Measurements from ENCODE around the gene PSTPIP1. TPM values are rescaled to one million over a fixed set of nuclear protein-coding genes. Genes with fewer than 3 reads are reported as not detected.

Gene PSTPIP1
- polyA plus RNA-seq, 1 donor from 2014 or later = not detected

DNA sequence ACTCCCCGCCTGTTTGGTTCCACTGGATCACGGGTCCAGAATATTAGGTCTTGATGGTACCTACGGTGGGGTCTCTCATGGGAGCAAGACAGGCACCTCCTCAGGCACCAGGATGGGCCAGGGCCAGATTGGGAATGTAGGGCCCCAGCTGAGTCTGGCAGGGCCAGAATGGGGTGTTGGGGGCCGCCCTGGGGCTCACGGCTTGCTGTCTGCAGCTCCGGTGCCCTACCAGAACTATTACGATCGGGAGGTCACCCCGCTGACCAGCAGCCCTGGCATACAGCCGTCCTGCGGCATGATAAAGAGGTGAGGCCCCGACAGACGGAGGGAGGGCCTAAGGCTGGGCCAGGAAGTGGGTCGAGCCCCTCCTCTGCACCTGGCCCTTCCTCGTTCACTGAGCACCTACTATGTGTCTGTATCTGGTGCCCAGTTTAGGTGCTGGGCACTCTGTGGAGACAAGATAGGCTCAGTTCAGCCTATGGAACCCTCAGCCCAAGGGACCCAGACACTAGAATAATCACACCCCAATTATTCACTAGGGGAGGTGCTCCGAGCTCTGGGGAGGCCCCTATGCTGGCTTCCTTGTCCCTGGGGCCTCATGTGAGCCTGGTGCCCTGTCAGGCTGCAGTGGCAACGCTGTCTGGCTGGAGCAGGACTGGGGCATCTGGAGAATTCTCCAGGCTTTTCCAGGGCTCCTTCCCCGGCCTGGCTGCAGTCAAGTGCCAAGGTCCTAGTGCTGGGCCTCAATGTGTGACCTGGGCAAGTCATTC is 37.9 kb downstream of the PSTPIP1 start:
- H3F3A ChIP-seq (ENCODE audit: insufficient read depth, low read length, poor library complexity, severe bottlenecking) = no peaks in the 10 kb centered on the region
- no peaks in the 10 kb centered on the region for H3K9me2 ChIP-seq (ENCODE audit: insufficient read depth, low read length)
- H3K27me3 ChIP-seq (ENCODE audit: insufficient read depth, low read depth, low read length) = no peaks in the 10 kb centered on the region
- no peaks in the 10 kb centered on the region for H3K36me3 ChIP-seq (ENCODE audit: insufficient read depth, low read length)
- H4K20me1 ChIP-seq (ENCODE audit: insufficient read depth) = no peaks in the 10 kb centered on the region
- no peaks in the 10 kb centered on the region for H3K9me3 ChIP-seq (ENCODE audit: low read length)
- H2AFZ ChIP-seq (ENCODE audit: low read depth, low read length) = no peak overlapping the region
- H3K27ac ChIP-seq (ENCODE audit: low read length) = no peak overlapping the region
- TF ChIP-seq REST (IDR thresholded peaks at IDR 0.05; ENCODE audit: borderline replicate concordance) (no peak), EZH2 (IDR thresholded peaks at IDR 0.05; ENCODE audit: borderline replicate concordance, insufficient read depth, low read length, poor library complexity, severe bottlenecking) (no peak), EP300 (conservative IDR thresholded peaks at IDR 0.05; ENCODE audit: poor library complexity, severe bottlenecking) (no peak), RAD21 (conservative IDR thresholded peaks at IDR 0.05) (no peak), CTCF (IDR thresholded peaks at IDR 0.05; ENCODE audit: poor library complexity, severe bottlenecking) (no peak), MXI1 (conservative IDR thresholded peaks at IDR 0.05; ENCODE audit: poor library complexity, severe bottlenecking) (no peak), SMC3 (conservative IDR thresholded peaks at IDR 0.05; ENCODE audit: poor library complexity) (no peak), POLR2AphosphoS5 (IDR thresholded peaks at IDR 0.05) (no peak), TAF1 (IDR thresholded peaks at IDR 0.05; ENCODE audit: low read depth) (no peak)
- no peaks in the 10 kb centered on the region for H3K79me2 ChIP-seq (replicated peaks; ENCODE audit: insufficient read depth, low read length)
- no peak overlapping the region for H3K9ac ChIP-seq (ENCODE audit: low read length)
- H3K4me3 ChIP-seq (ENCODE audit: low read length) = no peak overlapping the region
- no peak overlapping the region for H3K4me2 ChIP-seq (ENCODE audit: low read length)

DNA sequence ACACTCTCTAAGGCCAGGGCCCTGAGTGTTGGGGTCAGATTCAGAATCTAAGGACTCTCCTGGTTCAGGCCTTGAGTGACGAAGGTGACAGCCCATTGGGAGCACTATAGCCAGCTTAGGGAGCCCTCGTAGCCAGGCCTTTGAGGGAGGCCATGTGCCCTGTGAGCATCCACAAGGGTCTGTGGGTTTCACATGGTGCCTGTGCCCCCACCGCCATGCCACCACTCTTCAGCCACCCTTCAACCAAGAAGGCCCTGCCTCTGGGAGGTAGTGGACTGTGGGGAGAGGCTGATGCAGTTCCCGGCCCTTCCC is 38.4 kb downstream of the PSTPIP1 start:
- no peaks in the 10 kb centered on the region for H4K20me1 ChIP-seq (ENCODE audit: insufficient read depth)
- no peaks in the 10 kb centered on the region for H3K9me3 ChIP-seq (ENCODE audit: low read length)
- H3K9me2 ChIP-seq (ENCODE audit: insufficient read depth, low read length) = no peaks in the 10 kb centered on the region
- H3K4me3 ChIP-seq (ENCODE audit: low read length) = no peak overlapping the region
- no peak overlapping the region for H3K27ac ChIP-seq (ENCODE audit: low read length)
- H3K9ac ChIP-seq (ENCODE audit: low read length) = no peak overlapping the region
- H2AFZ ChIP-seq (ENCODE audit: low read depth, low read length) = no peak overlapping the region
- no peaks in the 10 kb centered on the region for H3F3A ChIP-seq (ENCODE audit: insufficient read depth, low read length, poor library complexity, severe bottlenecking)
- H3K36me3 ChIP-seq (ENCODE audit: insufficient read depth, low read length) = no peaks in the 10 kb centered on the region
- TF ChIP-seq REST (IDR thresholded peaks at IDR 0.05; ENCODE audit: borderline replicate concordance) (no peak), POLR2AphosphoS5 (IDR thresholded peaks at IDR 0.05) (no peak), MXI1 (conservative IDR thresholded peaks at IDR 0.05; ENCODE audit: poor library complexity, severe bottlenecking) (no peak), RAD21 (conservative IDR thresholded peaks at IDR 0.05) (no peak), TAF1 (IDR thresholded peaks at IDR 0.05; ENCODE audit: low read depth) (no peak), CTCF (IDR thresholded peaks at IDR 0.05; ENCODE audit: poor library complexity, severe bottlenecking) (no peak), EP300 (conservative IDR thresholded peaks at IDR 0.05; ENCODE audit: poor library complexity, severe bottlenecking) (no peak), SMC3 (conservative IDR thresholded peaks at IDR 0.05; ENCODE audit: poor library complexity) (no peak), EZH2 (IDR thresholded peaks at IDR 0.05; ENCODE audit: borderline replicate concordance, insufficient read depth, low read length, poor library complexity, severe bottlenecking) (no peak)
- no peaks in the 10 kb centered on the region for H3K79me2 ChIP-seq (replicated peaks; ENCODE audit: insufficient read depth, low read length)
- H3K4me2 ChIP-seq (ENCODE audit: low read length) = no peak overlapping the region
- H3K27me3 ChIP-seq (ENCODE audit: insufficient read depth, low read depth, low read length) = no peaks in the 10 kb centered on the region

All from neural cell (in vitro differentiated cells).